Smooth muscle cell of the brain vasculature (primary cell): ENCODE results near the gene VAC14.

ENCODE experiments used
- DNase-seq: peaks from one replicate; pipeline ENCODE4 v3.0.0-alpha.2; 2012; ENCODE audit warnings: low read depth, low spot score

The VAC14 gene

DNA sequence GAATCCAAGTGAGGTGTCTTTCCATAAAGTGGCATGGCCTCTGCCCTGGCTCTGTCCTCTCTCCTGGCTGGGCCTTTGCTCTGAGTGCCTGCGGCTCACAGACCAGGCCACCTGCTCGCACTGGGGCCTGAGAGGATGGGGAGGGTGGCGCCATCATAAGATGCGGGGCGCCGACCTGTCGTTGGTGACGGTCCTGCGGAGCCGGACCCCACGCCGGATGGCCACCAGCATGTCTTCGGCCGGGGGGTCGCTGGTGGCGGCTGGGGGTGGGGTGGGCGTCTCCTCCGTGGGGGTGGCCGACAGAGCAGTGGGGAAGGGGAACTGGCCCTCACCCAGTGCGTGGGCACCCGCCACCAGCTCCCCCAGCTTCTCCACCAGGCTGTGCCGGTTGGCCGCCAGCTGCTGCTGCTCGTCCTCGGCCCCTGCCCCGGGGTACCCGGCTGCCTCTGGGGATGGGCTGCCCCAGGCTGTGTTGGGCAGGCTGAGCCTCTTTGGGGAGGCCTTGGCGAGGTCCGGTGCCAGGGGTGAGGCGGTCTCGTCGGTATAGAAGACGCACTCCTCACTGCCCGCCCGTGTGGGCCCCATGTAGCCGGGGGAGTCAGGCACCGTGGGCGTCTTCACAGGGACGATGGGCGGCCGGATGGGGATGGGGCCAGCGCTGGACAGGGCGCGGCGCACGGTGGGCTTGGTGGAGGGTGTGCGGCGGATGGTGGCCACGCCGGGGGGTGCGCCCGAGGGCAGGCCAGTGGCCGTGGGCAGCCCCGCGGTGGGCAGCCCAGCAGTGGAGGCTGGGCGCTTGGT, 137.2 kb downstream of the VAC14 start:
- no peak for DNase-seq

GRCh38 chr16:70662991-70663523, 137.9 kb downstream of the VAC14 start:
- no peak for DNase-seq

- no peak for DNase-seq
These were observed 138.9 kb downstream of the VAC14 start for GRCh38 chr16:70661918-70662641.

GRCh38 chr16:70661534-70661917, 139.4 kb downstream of the VAC14 start:
- DNase-seq: no peak

DNA sequence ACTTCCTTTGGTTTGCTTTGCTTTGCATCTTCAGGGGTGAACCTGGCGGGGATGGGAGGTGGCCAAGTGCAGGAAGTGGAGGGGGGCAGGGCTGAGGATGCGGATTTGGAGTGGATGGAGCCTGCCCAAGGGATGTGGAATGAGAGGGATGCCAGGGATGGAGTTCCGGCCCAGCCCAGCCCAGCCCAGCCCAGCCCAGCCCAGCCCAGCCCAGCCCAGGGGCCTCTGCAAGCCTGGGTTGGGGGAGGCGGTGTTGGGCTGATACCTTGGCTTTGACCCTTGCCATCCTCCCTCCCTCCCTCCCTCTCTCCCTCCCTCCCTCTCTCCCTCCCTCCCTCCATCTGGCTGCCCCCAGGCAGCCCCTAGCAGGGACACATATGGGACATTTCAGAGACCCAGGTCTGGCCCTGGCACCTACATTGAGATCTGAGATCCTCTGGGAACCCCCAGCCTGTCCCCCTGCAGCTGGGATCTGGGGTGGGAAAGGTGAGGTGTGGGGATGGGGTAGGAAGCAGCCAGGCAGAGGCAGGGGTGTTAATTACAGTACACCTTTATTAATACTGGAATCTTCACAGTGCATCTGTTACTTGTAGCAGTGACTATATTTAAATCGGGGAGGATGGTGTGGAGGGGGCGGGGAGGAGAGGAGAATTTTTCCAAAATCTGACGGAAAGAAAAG, 140.1 kb downstream of the VAC14 start:
- DNase-seq: no peak

DNA sequence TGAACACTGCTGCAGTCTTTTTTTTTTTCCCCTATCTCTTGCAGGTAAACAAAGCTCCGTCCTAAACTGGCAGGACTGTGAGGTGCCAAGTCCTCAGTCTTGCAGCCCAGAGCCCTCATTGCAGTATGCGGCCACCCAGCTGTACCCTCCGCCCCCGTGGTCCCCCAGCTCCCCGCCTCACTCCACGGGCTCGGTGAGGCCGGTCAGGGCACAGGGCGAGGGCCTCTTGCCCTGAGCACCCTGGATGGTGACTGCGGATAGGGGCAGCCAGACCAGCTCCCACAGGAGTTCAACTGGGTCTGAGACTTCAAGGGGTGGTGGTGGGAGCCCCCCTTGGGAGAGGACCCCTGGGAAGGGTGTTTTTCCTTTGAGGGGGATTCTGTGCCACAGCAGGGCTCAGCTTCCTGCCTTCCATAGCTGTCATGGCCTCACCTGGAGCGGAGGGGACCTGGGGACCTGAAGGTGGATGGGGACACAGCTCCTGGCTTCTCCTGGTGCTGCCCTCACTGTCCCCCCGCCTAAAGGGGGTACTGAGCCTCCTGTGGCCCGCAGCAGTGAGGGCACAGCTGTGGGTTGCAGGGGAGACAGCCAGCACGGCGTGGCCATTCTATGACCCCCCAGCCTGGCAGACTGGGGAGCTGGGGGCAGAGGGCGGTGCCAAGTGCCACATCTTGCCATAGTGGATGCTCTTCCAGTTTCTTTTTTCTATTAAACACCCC, 140.8 kb downstream of the VAC14 start:
- DNase-seq: no peak

DNA sequence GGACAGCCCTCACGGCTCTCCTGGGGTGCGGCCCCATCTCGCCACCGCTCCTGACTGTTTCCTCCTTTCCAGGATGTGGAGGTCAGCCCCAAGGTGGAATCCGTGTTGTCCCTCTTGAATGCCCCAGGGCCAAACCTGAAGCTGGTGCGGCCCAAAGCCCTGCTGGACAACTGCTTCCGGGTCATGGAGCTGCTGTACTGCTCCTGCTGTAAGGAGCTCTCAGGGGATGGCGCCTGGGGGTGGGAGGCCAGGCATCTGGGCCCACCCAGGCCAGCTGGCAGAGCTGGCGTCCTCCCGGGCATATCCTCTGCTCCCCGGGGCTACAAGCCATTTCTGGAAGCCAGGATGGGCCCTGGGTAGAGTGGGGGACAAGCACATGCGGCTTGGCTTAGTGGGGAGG, 141.4 kb downstream of the VAC14 start:
- no peak for DNase-seq

DNA sequence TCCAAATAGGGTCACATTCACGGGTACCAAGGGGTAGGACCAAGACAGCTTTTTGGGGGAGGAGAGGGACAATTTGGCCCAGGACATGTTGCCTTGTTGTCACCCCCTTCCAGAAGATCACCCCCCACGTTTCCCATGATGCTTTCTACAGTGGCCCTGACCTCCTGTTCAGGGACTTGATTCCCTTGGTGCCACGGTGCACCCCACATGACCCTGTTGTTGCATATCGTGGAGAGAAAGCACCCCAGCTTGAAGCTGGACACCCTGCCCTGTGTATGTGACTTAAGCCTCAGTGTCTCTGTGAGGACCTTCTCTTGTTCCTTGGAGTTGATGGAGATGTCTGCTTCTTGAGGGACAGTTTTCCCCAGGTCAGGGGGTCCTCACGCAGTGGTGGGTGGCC, 142.0 kb downstream of the VAC14 start:
- DNase-seq: no peak

- DNase-seq: no peak
These were observed 143.0 kb downstream of the VAC14 start for GRCh38 chr16:70657956-70658355.

DNA sequence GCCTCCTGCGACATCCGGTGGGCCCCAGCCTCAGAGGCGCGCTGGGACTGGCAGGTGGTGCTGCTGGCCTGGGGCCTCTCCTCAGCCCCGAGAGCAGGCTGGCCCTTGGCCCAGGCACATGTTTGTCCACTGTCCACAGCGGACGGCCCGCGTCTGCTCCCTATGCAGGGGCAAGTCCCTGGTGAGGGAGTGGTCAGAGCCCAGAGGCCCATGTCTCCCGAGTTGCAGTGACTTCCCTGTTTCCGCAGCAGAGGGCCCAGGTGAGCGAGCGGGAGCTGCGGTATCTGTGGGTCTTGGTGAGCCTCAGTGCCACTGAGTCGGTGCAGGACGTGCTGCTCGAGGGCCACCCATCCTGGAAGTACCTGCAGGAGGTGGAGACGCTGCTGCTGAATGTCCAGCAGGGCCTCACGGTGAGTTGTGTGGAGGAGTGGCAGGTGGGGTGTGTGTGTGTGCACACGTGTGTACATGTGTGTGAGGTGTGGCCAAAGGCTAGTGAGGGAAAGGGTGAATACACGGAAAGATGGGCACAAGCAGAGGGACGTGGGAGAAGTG, 144.2 kb downstream of the VAC14 start:
- DNase-seq: no peak

GRCh38 chr16:70656065-70656711, 144.8 kb downstream of the VAC14 start:
- DNase-seq: no peak

DNA sequence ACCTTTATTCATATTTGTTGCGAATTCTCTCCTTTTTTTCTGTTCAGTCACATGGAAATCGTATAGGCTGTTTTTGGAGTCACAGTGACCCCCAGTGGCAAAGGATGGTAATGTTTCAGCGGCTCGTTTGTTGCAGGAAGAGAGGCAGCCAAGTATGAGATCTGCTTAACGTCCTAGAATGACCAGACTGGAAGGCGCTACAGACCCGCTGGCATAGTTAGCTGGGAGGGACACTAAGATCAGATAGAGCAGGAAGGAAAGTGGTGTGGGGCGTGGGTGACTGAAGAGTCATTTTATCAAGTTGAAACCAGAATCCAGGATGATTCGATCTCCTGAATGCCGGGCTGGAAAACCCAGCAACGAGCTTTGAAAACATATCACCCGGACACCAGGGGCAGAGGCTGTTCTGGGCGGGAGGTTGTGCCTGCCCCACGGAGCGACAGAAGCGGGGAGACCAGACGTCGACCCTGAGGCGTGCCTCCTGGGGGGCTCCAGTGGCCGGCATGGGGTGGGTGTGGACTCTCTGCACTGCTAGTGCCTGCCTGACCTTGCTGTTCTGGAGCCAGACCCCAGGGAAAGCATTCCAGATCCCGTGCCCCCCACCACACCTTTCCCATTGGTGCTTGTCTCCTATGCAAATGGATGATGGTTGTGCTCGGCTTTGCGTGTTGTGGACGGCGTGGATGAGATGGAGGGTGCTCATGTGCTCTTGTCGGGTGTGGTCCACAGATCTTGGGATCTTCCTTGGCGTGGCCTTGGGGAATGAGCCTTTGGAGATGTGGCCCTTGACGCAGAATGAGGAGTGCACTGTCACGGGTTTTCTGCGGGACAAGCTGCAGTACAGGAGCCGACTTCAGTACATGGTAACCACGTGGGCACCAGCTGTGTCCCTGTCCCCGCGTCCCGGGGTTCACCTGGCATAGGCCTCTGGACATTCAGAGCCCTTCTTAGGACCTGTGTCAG, 146.9 kb downstream of the VAC14 start:
- peak; percentile 80 for DNase-seq

- DNase-seq: no peak
These were observed 147.6 kb downstream of the VAC14 start for GRCh38 chr16:70653406-70653805.

DNA sequence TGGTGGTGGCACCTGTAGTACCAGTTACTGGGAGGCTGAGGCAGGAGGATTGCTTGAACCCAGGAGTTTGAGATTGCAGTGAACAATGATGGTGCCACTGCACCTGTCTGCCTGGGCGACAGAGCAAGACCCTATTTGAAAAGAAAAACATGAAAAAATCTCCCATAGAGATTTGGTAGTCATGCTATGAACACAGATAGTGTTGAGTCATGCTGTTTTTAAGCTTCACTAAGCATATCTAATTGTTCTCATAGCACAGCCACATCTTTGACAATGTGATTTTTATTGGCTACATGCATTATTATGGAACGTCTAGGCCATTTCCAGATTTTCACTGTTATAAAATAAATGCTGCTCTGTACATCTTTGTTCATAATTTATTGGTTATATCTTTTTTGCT, 148.6 kb downstream of the VAC14 start:
- no peak for DNase-seq

DNA sequence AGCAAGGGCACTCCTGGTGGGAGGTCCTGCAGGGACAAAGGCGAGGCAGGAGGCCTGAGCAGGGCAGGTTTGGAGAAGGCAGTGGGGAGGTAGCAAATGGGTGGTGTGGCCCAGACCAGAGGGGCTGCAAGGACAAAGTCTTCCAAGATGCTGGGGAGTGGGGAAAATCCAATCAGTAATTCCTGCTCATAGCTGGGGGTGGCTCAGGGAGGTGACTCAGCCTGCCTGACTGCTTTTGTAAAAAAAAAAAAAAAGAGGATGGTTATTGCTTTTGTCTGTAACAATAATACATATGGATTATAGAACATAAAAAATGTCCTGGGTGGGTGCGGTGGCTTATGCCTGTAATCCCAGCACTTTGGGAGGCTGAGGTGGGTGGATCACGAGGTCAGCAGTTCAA, 149.4 kb downstream of the VAC14 start:
- no peak for DNase-seq

DNA sequence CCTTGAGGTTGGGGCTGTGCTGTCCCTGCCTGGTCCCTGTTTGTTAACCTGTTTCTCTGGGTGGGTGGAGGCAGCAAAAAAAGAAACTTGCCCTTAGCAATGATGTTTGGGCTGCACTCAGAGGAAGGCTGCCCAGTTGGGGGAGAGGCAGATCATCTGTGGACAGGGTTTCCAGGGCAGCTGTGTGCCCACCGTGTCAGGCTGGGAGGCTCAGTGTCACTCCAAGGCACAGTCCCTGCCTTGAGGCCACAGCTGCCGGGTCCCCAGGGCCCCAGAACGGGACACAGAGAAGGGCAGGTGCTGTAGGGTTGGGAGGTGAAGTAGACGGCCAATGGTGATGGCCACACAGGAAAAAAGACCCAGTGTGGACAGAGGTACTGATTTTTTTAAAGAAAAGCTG, 150.7 kb downstream of the VAC14 start:
- no peak for DNase-seq

DNA sequence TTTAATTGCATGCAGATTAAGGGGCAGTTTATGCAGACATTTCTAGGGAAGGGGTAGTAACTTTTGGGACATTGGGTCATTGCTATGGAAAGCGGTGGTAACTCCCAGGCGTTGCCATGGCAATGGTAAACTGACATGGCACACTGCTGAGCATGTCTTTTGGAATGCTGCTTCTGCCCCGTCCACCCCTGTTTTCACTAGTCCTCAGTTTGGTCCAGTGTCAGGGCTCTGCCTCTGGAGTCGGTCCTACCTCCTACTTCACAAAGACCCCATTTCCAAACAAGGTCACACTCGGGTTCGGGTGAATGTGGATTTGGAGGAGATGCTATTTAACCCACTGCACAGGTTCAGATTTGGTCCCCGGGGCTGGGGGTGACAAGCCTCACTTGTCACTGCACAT, 151.7 kb downstream of the VAC14 start:
- no peak for DNase-seq

DNA sequence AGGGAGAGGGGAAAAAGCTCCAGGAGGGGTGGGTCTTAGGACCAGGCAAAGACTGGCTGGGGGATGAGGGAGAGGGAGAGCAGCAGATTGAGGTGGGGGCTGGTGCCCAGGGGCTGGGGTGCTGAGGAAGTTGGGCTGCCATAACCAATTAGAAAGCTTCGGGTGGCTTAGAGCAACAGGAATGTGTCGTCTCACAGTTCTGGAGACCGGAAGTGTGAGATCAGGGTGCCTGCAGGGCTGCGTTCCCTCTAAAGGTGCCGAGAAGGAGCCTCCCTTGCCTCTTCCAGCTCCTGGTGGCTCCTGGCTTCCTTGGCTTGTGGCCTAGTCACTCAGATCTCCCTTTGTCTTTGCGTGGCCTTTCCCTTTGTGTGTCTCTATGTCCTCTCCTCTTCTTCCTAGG, 152.4 kb downstream of the VAC14 start:
- DNase-seq: no peak

- DNase-seq: no peak
These were observed 153.3 kb downstream of the VAC14 start for GRCh38 chr16:70647441-70648359.
